HFFc6 (cell line): ENCODE measurements around the gene CD47. TPM values are rescaled to one million over a fixed set of nuclear protein-coding genes. Genes with fewer than 3 reads are reported as not detected.

Experiments used
- DNase-seq: peaks from one replicate; pipeline ENCODE4 v3.0.0-alpha.2; 2018
- H3K27ac Mint-ChIP-seq: 2 replicates; pipeline ENCODE4 v1.8.0; 2020; ENCODE audit warnings: mild to moderate bottlenecking, mixed read lengths
- H3K27me3 Mint-ChIP-seq: 2 replicates; pipeline ENCODE4 v1.8.0; 2021; ENCODE audit warnings: mild to moderate bottlenecking, moderate library complexity, mixed read lengths; ENCODE audit not compliant: insufficient read depth
- H3K36me3 Mint-ChIP-seq: 2 replicates; pipeline ENCODE4 v1.8.0; 2021; ENCODE audit warnings: low read depth, mixed read lengths
- H3K4me1 Mint-ChIP-seq: 2 replicates; pipeline ENCODE4 v1.8.0; 2020; ENCODE audit warnings: low read depth, mixed read lengths
- H3K4me3 Mint-ChIP-seq: 2 replicates; pipeline ENCODE4 v1.8.0; 2020; ENCODE audit warnings: mild to moderate bottlenecking, moderate library complexity, mixed read lengths
- H3K9me3 Mint-ChIP-seq: 2 replicates; pipeline ENCODE4 v1.8.0; 2020; ENCODE audit warnings: mild to moderate bottlenecking, mixed read lengths
- total RNA-seq, 6 experiments: library from RNA; stranded (reverse); fragmentation: NEBNext Ultra II Directional; extraction: Animal tissue kit (Norgen Biotek cat#: 25700); gene quantifications; 2 replicates in 1 of 6; 3 replicates in 5 of 6; pipeline ENCODE4 v1.2.3, GENCODE V29; 2021
- TF ChIP-seq, protein P1 (sequence below): fragments of 200-600 bp; sonication (generic); IDR thresholded peaks from 2 replicates; pipeline ENCODE4 v1.5.0; 2021; ENCODE audit warnings: antibody characterized with exemption, mild to moderate bottlenecking

The CD47 gene
- total RNA-seq, 6 experiments from 2014 or later = 68.3 to 89.5 (median 77.1) TPM

DNA sequence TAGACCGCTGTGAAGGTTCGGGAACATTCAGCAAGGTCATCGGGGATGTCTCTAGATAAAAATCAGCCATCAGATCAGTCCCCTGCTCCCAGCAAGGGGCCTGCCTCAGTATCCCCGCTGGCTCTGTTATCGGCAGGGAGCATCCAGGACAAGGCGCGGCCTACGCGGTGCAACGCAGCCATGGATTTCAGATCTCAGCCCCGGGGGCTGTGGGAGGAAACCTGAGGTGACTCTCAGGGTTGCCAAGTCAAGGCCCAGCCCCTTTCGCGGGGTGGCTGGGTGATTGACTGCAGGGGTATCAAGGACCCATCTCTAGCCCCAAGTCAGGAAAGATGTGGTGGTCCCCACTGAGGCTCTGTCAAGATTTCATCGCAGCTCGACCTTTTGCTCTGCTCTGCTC, 23.1 kb upstream of the CD47 start:
- TF ChIP-seq, protein P1, sequence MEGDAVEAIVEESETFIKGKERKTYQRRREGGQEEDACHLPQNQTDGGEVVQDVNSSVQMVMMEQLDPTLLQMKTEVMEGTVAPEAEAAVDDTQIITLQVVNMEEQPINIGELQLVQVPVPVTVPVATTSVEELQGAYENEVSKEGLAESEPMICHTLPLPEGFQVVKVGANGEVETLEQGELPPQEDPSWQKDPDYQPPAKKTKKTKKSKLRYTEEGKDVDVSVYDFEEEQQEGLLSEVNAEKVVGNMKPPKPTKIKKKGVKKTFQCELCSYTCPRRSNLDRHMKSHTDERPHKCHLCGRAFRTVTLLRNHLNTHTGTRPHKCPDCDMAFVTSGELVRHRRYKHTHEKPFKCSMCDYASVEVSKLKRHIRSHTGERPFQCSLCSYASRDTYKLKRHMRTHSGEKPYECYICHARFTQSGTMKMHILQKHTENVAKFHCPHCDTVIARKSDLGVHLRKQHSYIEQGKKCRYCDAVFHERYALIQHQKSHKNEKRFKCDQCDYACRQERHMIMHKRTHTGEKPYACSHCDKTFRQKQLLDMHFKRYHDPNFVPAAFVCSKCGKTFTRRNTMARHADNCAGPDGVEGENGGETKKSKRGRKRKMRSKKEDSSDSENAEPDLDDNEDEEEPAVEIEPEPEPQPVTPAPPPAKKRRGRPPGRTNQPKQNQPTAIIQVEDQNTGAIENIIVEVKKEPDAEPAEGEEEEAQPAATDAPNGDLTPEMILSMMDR = no peak
- H3K27me3 Mint-ChIP-seq = peaks cover 4% of the 10 kb centered on the region; the same call in 1 of the 2 replicates
- H3K9me3 Mint-ChIP-seq = no peaks in the 10 kb centered on the region
- DNase-seq = no peak
- H3K36me3 Mint-ChIP-seq = no peaks in the 10 kb centered on the region
- H3K27ac Mint-ChIP-seq = no peak overlapping the region
- H3K4me3 Mint-ChIP-seq = no peak overlapping the region
- peaks cover 14% of the 10 kb centered on the region for H3K4me1 Mint-ChIP-seq

- Mint-ChIP-seq H3K4me1 (peaks cover under 1% of the 10 kb centered on the region; the same call in 1 of the 2 replicates), H3K36me3 (no peaks in the 10 kb centered on the region), H3K9me3 (no peaks in the 10 kb centered on the region), H3K27ac (no peak overlapping the region), H3K4me3 (no peak overlapping the region), H3K27me3 (peaks cover 9% of the 10 kb centered on the region)
- TF ChIP-seq, protein P1 = no peak
- DNase-seq = no peak
Observed at GRCh38 chr3:108110934-108111333, 20.1 kb upstream of the CD47 start.

DNA sequence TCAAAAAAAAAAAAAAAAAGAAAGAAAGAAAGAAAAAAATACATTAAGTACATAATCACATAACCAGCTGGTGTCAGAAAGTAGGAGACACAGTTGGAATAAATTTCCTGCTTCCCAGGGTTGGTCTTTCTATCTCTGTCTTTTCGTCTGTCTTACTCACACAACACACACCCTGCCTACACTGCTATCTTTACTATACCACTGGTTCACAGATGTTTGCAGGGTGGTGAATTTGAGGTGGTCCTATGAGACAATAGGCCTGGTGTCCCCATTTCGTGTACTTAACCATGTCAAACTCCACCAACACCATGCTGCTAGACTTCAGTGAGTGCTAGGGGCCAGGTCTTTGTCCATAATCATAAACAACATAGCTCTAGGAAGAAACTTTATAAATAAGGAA, 17.6 kb upstream of the CD47 start:
- Mint-ChIP-seq H3K36me3 (no peaks in the 10 kb centered on the region), H3K4me3 (no peak overlapping the region), H3K9me3 (no peaks in the 10 kb centered on the region), H3K27me3 (peaks cover 5% of the 10 kb centered on the region), H3K27ac (no peak overlapping the region), H3K4me1 (peaks cover 20% of the 10 kb centered on the region)
- TF ChIP-seq, protein P1 = no peak
- DNase-seq = no peak

GRCh38 chr3:108106449-108106848, 15.6 kb upstream of the CD47 start:
- Mint-ChIP-seq H3K4me3 (no peak overlapping the region), H3K27me3 (peaks cover 5% of the 10 kb centered on the region), H3K4me1 (peaks cover 20% of the 10 kb centered on the region), H3K9me3 (no peaks in the 10 kb centered on the region), H3K27ac (no peak overlapping the region), H3K36me3 (no peaks in the 10 kb centered on the region)
- TF ChIP-seq, protein P1 = no peak
- no peak for DNase-seq

DNA sequence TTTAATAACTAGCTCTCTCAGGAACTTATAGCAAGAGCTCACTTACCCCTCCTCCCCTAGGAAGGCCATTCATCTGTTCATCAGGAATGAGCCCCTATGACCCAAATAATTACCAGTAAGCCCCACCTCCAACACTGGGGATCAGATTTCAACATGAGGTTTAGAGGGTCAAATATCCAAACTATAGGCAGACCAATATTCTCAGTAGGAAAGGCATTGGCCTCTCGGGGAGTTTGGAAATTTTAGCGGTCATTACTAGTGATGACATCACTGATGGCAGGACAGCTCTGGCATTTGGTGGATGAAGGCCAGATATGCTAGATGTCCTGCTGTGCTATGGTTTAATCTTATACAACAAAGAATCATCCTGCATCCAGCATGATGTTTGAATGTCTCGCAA, 15.2 kb upstream of the CD47 start:
- H3K36me3 Mint-ChIP-seq = no peaks in the 10 kb centered on the region
- no peaks in the 10 kb centered on the region for H3K9me3 Mint-ChIP-seq
- H3K4me1 Mint-ChIP-seq = peaks cover 20% of the 10 kb centered on the region
- no peak overlapping the region for H3K4me3 Mint-ChIP-seq
- peak; percentile 48 for DNase-seq
- no peak overlapping the region for H3K27ac Mint-ChIP-seq
- peaks cover 5% of the 10 kb centered on the region for H3K27me3 Mint-ChIP-seq
- TF ChIP-seq, protein P1 = no peak
